HG02623 (cell line): Measurements from ENCODE around the gene MAP3K7CL.

ENCODE experiments used
- ATAC-seq: cut with Tn5 transposase; IDR thresholded peaks from one replicate; pipeline ENCODE4 v1.9.1; 2021; ENCODE audit warnings: moderate library complexity; ENCODE audit not compliant: unreplicated experiment

MAP3K7CL gene

DNA sequence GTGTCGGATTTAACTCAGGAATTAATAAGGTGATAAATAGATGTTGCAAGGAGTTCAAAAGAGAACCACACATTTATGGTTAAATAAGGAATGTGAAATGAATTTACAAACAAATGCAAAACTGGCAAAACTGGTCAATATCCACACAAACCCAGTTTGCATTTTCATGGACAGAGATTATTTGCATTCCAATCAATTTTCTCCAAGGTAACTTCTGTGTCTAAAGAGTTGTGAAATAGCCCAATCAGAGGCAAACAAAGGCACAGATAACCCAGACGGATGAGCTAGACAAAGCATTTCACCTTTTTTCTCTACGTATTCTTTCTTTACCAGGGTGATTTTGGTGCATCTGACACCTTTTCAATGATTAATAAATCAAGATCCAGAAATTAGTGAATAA, 63.9 kb downstream of the MAP3K7CL start:
- no peak for ATAC-seq

GRCh38 chr21:29194847-29195246, 64.4 kb downstream of the MAP3K7CL start:
- no peak for ATAC-seq

DNA sequence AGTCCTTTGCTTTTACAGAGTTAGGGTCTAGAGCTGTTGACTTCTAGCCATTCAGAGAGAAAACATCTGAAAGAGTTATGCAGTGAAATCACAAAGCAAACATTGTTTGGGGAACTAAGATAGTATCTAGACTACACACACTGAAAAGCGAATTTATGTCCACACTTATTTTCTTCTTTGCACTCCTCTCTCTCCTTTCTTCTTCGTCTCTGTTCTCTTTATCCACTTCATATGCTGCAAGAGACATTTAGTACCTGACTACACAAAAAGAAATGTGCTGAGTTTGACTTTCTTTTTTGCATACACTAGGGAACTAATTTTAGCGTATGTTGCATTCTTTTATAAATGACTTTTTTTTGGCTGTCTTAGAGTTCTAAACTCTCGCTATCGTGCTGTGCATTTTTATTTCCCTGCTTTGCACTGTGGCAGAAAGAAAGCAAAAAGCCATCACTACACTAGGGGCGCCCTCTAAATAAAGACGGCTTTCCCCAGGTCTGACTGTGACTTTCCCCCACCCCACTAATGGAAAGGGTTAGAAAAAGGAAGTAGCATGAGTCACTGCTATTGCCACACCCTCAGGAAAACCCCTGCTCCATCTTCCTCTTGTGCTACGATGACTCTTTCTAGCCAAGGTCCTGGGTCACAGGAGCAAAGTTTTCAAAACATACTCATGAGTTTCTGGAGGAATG, 65.7 kb downstream of the MAP3K7CL start:
- peak; percentile 95 for ATAC-seq

GRCh38 chr21:29196670-29197191, 66.3 kb downstream of the MAP3K7CL start:
- ATAC-seq, result no peak

- no peak for ATAC-seq
Measured at GRCh38 chr21:29201186-29201585, 70.7 kb downstream of the MAP3K7CL start.

DNA sequence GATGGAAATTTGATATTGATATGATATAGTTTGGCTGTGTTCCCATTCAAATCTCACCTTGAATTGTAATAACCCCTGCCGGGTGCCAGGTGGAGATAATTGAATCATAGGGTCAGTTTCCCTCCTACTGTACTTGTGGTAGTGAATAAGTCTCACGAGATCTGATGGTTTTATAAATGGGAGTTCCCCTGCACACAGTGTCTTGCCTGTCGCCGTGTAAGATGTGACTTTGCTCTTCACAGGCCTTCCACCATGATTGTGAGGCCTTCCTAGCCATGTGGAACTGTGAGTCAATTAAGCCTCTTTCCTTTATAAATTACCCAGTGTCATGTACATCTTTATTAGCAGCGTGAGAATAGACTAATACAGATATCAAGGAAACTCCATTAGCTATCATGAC, 74.6 kb downstream of the MAP3K7CL start:
- ATAC-seq, result no peak

DNA sequence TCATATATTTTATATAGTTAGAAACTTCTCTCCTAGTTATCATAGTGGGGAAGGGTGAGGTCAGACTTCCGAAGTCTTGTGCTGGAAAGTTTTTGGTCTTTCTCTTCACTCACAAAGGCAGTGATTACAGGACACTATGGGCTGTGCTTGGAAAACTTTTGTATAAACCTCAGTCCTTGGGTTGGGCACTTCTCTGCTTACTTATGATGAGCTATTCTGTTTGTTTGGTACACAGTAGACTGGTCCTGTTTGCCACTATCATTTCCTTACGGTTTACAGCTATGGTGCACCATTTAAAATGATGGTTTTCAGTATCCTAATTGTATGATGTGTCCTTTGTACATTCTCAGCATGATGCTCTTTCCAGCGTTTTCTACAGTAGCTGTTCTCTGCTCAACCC, 75.5 kb downstream of the MAP3K7CL start:
- no peak for ATAC-seq

- ATAC-seq, result no peak
Measured at GRCh38 chr21:29206445-29206844, 76.0 kb downstream of the MAP3K7CL start.

- ATAC-seq, result no peak
Measured at GRCh38 chr21:29207201-29207600, 76.8 kb downstream of the MAP3K7CL start.

DNA sequence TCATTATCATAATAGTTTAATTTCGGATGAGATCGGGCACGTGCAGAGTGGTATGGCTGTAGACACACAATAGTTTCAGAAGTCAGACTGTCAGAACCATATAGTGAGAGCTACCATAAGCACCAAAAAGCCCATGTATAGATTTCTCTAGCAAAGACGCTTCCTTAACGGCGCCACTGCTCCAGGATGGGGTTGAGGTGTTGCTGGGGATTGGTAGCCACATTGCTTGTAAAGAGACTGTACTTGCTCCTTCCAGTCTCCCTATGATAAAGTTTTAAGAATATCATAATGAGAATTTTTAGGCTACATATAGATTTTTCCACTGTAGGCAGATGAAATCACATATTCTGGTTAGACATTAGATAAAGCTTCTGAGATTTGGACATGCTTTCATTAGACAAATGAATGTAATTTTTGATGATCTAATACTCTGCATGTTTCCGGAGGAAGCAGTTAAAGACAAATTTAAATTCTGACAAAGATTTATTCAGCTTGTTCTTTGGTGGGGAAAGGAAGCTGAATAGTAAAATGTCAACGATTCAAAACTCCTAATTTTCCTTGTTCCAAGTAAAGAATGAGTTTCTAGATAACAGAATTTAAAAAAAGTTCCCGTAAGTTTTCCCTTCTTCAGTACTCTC, 77.7 kb downstream of the MAP3K7CL start:
- no peak for ATAC-seq

GRCh38 chr21:29208682-29209059, 78.2 kb downstream of the MAP3K7CL start:
- no peak for ATAC-seq

GRCh38 chr21:29209696-29210095, 79.3 kb downstream of the MAP3K7CL start:
- ATAC-seq, result no peak

DNA sequence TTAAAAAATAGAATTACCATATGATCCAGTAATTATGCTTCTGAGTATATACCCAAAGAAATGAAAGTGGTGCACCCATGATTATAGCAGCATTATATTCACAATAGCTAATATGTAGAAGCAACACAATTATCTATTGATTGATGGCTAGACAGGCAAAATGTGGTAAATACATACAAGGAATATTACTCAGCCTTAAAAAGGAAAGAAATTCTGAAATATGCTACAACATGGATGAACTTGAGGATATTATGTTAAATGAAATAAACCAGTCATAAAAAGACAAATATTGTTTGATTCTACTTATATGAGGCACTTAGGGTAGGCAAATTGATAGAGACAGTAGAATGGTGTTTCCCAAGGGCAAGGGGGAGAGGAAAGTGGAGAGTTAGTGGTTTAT, 80.8 kb downstream of the MAP3K7CL start:
- no peak for ATAC-seq

- ATAC-seq, result no peak
Measured at GRCh38 chr21:29212446-29212845, 82.0 kb downstream of the MAP3K7CL start.

DNA sequence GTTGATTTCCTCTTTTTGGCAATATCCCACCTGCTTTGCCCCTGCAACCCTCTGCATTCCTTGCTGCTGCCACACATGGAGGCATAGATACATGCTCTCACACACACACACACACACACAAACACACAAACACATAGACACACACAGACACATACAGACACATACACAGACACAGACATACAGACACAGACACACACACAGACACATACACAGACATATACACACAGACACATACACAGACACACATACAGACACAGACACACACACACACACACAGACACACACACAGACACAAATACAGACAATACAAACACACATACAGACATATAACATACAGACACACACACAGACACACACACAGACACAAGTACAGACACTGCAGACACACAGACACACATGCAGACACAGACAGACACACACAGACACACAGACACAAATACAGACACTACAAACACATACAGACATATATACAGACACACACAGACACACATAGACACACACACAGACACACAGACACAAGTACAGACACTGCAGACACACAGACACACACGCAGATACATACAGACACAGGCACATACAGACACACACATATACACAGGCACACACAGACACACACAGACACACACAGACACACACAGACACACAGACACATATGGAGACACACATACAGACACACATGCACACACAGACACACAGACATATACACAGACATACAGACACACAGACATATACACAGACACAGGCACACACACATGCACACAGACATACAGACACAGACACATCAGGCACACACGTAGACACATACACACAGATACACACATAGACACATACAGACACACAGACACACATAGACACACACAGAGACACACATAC, 83.3 kb downstream of the MAP3K7CL start:
- no peak for ATAC-seq

- ATAC-seq, result no peak
Measured at GRCh38 chr21:29215709-29216108, 85.3 kb downstream of the MAP3K7CL start.

DNA sequence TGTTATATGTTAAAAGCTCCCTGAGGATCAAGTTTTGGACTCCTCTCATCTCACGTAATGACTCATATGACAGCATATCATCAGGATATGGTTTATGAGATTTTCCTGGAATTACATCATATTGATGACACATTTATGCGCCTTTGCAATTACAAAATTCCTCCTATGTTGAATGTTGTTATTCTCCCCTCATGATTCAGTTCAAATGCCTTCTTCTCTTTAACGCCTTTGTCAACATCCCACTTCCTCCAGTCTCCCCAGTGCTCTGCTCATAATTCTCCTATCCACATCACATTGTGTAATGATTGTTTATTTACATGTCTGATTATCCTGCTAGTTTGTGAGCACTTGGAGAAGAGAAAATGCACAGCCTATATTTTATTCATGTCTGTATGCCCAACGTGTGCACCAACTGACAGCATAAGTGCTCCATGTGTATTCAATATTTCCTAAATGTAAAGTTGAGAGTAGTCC, 87.4 kb downstream of the MAP3K7CL start:
- ATAC-seq, result no peak

DNA sequence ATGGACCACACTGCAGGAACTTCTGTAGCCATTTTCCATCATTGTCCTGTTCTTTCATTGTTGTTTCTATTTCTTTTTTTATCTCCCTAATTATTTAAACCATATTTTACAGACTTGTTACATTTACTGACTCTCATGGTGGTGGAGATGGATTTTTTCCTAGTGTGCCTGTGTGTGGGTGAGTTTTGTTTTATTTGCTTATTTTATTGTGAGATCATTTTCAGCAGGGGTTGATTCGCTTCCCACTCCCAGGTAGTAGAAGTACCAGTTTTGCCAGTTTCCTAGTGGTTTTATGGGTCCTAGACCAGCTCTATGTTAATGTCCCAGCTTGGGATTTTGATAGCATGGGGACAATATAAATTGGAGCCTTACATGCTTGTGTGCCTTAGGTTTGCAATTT, 88.3 kb downstream of the MAP3K7CL start:
- no peak for ATAC-seq

- no peak for ATAC-seq
Measured at GRCh38 chr21:29219165-29219770, 88.8 kb downstream of the MAP3K7CL start.

DNA sequence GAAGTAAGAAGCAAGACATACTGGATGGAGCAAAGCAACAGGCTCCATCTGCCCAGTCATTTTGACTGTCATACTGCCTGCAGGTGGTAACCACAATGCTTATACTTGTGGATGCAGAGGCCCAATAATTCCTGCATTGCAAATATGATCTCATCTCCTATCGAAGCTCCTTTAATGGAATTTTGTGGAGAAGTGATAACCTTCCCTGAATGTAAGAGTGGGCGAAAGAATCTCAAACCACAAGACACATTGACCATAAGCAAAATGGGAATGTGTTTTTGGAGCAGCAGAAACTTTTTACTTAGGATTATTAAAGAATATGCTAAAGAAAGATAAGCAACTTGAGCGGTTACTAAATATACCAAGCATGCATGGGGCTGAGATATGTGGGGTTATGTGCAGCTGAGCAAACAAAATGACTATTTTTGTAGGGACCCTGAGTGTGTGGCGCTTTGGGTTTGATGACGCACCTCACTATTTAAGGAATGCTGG, 90.9 kb downstream of the MAP3K7CL start:
- no peak for ATAC-seq

GRCh38 chr21:29224006-29224405, 93.6 kb downstream of the MAP3K7CL start:
- no peak for ATAC-seq
